NCI-H82 (cell line): Measurements from ENCODE around the gene RXRA.

Experiments used
- DNase-seq: peaks from one replicate; lab custom pipeline; 2025; lab: John Stamatoyannopoulos, UW

The RXRA gene

GRCh38 chr9:134433101-134433500, 106.8 kb downstream of the RXRA start:
- DNase-seq = no peak

- DNase-seq = no peak
Measured at GRCh38 chr9:134433909-134434882, 107.9 kb downstream of the RXRA start.

- no peak for DNase-seq
Measured at GRCh38 chr9:134434894-134435506, 108.7 kb downstream of the RXRA start.

DNA sequence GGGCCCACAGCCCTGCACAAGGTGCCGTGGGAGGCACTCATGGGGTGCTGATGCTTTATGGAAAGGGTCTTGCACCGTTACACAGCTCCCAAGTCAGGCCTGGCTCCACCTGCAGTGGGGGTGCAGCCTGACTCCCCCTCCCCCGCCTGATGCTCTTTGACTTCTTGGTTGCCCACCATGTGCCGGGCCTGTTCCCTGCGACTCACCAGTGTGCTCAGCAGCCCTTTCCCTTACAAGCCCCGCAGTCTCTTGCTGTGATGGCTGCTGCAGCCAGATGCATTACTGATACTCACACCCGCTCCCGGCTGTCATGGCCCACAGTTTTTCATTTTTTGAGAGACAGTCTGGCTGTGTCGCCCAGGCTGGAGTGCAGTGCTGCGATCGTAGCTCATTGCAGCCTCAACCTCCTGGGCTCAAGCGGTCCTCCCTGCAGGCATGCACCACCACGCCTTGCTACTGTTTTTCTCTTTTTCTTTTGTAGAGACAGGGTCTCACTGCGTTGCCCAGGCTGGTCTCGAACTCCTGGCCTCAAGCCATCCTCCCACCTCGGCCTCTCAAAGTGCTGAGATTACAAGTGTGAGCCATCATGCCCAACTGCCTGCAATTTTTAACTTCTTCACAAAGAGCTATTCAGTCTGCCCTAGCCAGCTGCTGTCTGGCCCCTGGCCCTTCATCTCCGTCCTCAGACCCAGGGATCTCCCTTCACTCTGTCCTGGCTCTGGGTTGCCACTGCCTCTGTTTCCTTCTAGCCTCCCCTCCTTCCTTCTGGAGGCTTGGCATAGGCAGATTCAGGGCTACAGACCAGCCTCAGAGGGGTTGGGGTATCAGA, 109.5 kb downstream of the RXRA start:
- DNase-seq = no peak

- no peak for DNase-seq
Measured at GRCh38 chr9:134436379-134436762, 110.1 kb downstream of the RXRA start.

DNA sequence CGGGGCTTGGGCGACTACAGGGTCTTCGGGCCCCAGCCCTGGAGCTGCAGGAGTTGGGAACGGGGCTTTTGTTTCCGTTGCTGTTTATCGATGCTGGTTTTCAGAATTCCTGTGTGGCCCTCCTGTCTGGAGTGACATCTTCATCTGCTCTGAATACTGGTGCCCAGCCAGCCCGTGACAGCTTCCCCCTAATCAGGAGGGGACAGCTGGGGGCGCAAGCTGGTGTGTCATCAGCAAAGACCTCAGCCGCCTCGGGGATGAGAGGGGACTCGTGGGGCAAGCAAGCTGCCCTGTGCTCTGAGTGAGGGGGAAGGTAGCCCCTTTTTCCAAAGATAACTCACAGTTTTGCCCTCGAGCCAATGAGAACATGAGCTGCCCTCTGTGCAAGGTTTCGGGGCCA, 110.7 kb downstream of the RXRA start:
- peak; percentile 24 for DNase-seq

DNA sequence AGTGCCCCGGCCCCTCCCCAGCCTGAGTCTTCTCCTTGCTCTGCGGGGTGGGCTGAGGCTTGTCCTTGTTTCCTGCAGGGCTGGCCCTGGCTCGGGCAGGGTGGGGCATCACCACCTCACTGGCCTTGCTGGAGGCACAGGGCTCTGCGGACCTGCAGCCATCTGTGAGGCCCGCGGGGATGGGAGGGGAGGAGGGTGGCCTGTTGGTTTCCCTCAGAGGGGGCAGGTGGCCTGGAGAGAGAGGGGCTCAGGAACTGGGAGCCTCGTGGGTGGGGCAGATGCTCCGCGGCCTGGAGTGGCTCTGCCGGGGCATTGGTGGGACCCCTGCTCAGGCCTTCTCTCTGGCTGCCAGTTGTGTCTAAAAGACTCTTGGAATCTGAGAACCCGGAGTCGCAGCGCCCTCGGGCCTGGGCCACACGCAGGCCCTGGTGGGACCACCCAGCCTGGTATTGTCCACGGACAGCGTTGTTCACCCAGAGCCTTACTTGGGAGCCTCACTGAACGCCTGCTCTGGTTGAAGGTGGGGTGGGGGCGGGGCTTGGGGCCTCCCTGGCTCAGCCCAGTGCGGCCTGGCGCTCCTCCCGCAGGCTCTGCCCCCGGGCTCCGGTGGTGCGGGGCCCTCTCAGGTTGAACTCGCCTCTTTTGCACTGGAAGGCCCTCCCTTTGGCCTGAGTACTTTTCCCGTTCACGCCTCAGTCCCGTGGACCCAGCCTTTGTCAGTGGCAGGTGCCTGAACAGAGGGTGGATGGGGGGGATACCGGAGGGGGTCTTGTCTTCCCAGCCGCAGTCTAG, 111.3 kb downstream of the RXRA start:
- peak; percentile 24 for DNase-seq

GRCh38 chr9:134438195-134438788, 112.0 kb downstream of the RXRA start:
- DNase-seq = no peak

DNA sequence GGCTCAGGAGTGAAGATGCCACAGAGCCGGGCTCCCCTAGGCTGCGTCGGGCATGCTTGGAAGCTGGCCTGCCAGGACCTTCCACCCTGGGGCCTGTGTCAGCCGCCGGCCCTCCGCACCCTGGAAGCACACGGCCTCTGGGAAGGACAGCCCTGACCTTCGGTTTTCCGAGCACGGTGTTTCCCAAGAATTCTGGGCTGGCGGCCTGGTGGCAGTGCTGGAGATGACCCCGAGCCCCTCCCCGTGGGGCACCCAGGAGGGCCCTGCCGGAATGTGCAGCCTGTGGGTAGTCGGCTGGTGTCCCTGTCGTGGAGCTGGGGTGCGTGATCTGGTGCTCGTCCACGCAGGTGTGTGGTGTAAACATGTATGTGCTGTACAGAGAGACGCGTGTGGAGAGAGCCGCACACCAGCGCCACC, 113.1 kb downstream of the RXRA start:
- DNase-seq = no peak

- no peak for DNase-seq
Measured at GRCh38 chr9:134440636-134441226, 114.5 kb downstream of the RXRA start.

- DNase-seq = no peak
Measured at GRCh38 chr9:134441227-134442084, 115.2 kb downstream of the RXRA start.

GRCh38 chr9:134442085-134442474, 115.8 kb downstream of the RXRA start:
- no peak for DNase-seq

DNA sequence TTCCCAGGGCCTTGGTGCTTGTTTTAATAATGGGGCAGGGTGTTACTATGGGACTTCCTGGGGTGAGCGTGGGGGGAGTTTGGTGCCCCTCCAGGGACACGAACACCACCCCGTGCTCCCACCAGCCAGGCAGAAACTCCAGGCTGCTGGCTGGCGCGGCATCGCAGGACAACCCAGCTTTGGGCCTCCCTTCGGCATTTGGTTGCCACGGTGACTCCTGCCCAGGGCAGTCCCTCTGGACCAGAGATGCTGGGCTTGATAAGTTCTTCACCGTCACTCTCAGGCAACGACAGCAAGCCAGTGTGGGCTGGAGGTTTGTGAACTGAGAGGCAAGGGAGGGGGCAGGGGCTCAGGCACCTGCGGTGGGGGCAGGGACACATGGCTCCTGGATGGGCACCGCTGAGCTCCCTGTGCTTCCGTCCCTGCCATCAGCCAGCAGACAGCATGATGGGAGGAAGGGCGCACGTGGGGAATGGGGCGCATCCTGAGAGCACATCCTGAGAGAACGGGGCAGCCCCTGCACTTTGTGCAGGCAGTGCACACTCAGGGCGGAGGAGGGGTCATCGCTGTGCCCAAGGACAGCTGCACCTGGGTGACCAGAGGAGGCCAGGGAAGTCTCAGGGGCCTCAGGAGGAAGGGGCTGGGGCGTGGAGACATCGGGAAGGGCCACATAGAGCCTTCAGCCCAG, 116.4 kb downstream of the RXRA start:
- no peak for DNase-seq

- peak; percentile 83 for DNase-seq
Measured at GRCh38 chr9:134443174-134444037, 117.2 kb downstream of the RXRA start.

DNA sequence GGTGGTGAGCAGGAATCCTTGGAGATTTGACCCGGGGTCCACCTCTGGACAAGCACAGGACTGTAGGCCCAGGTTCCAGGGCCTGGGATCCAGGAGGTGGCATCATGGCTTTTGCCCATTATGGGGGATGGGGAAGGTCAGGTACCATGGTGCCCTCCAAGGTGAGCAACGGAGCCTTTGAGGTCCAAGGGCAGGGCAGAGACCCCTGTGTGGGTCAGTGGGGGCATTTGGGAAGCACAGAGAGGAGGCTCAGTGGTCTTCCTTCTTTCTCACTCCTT, 117.7 kb downstream of the RXRA start:
- no peak for DNase-seq

DNA sequence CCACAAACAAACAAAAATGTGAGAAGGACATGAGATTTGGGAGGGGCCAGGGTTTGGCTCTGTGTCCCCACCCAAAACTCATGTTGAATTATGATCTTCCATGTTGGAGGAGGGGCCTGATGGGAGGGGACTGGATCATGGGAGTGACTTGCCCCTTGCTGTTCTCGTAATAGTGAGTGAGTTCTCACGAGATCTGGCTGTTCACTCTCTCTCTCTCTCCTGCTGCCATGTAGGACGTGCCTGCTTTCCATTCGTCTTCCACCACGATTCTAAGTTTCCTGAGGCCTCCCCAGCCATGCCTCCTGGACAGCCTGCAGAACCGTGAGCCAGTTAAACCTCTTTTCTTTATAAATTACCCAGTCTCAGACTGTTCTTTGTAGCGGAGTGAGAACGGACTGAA, 118.7 kb downstream of the RXRA start:
- DNase-seq = no peak

DNA sequence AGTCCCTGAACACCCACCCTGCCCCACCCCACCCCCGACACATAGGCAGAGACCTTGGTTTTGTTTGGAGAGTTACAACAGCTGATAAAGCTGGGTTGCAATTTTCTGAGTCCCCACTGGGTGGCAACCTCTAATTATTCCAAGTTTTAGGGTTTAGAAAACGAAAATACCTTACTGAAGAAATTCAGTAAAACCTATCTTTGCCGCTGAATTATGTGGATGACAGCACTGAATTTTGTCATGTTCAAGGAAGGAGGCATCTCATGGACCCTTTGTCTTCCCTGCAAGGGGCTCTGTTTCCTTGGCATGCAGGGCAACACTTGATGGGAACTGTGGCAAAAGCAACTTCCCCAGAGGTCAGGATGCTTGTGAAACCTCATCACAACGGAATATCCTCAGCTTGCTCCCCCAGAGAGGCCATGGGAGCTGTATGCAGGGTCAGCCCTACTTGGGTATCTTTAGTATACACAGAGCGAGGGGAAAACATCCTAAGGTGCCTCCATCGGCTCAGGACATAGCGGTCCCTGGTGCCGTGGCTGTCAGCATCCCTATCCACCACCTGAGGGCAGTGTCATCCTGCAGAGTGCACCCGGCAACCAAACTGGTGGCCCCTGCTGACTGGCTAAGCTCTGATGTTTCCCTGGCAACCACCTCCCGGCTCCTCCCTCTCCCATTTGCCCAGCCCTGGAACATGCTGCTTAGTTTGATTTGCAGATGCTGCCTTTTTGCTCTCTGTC, 123.1 kb downstream of the RXRA start:
- DNase-seq = peak; percentile 98
